ENCODE results near the gene LRRC14B.
"Not testable (repeated sequence)": the region's sequence is repeated elsewhere in the genome, so short reads cannot be mapped to it uniquely, and the experiment has no call there.

The LRRC14B gene

GRCh38 chr5:160173-160510 is 31.2 kb upstream of the LRRC14B start:
- no peak for DNase-seq (ENCODE audit: low spot score)

- DNase-seq (ENCODE audit: low spot score): no peak
Measured at GRCh38 chr5:160921-161802, 30.1 kb upstream of the LRRC14B start.

GRCh38 chr5:161803-162110 is 29.5 kb upstream of the LRRC14B start:
- DNase-seq (ENCODE audit: low spot score): no peak

- DNase-seq (ENCODE audit: low spot score): no peak
Measured at GRCh38 chr5:162190-162564, 29.1 kb upstream of the LRRC14B start.

- no peak for DNase-seq (ENCODE audit: low spot score)
Measured at GRCh38 chr5:162565-163337, 28.5 kb upstream of the LRRC14B start.

- DNase-seq (ENCODE audit: low spot score): no peak
Measured at GRCh38 chr5:163338-163620, 28.0 kb upstream of the LRRC14B start.

- DNase-seq (ENCODE audit: low spot score): no peak
Measured at GRCh38 chr5:163841-164240, 27.5 kb upstream of the LRRC14B start.

- no peak for DNase-seq (ENCODE audit: low spot score)
Measured at GRCh38 chr5:164244-164643, 27.1 kb upstream of the LRRC14B start.

GRCh38 chr5:164783-165182 is 26.5 kb upstream of the LRRC14B start:
- not testable (repeated sequence) for DNase-seq (ENCODE audit: low spot score)

GRCh38 chr5:166441-167372 is 24.6 kb upstream of the LRRC14B start:
- DNase-seq (ENCODE audit: low spot score): no peak

- no peak for DNase-seq (ENCODE audit: low spot score)
Measured at GRCh38 chr5:167511-167910, 23.8 kb upstream of the LRRC14B start.

- no peak for DNase-seq (ENCODE audit: low spot score)
Measured at GRCh38 chr5:167982-168660, 23.2 kb upstream of the LRRC14B start.

GRCh38 chr5:169071-169727 is 22.1 kb upstream of the LRRC14B start:
- DNase-seq (ENCODE audit: low spot score): no peak

- DNase-seq (ENCODE audit: low spot score): no peak
Measured at GRCh38 chr5:169728-170094, 21.6 kb upstream of the LRRC14B start.

GRCh38 chr5:170971-171800 is 20.1 kb upstream of the LRRC14B start:
- DNase-seq (ENCODE audit: low spot score): no peak

- no peak for DNase-seq (ENCODE audit: low spot score)
Measured at GRCh38 chr5:171801-172331, 19.4 kb upstream of the LRRC14B start.

- no peak for DNase-seq (ENCODE audit: low spot score)
Measured at GRCh38 chr5:172421-172820, 18.9 kb upstream of the LRRC14B start.

- DNase-seq (ENCODE audit: low spot score): no peak
Measured at GRCh38 chr5:172841-173251, 18.4 kb upstream of the LRRC14B start.

- DNase-seq (ENCODE audit: low spot score): no peak
Measured at GRCh38 chr5:173392-174290, 17.7 kb upstream of the LRRC14B start.

GRCh38 chr5:174291-174600 is 17.0 kb upstream of the LRRC14B start:
- no peak for DNase-seq (ENCODE audit: low spot score)
